SK-N-SH (cell line): Measurements from ENCODE around the gene CCDC13. TPM values are rescaled to one million over a fixed set of nuclear protein-coding genes. Genes with fewer than 3 reads are reported as not detected.

Experiments
- CTCF ChIA-PET: fragments of 300-600, 350-600 bp; formaldehyde crosslinking; extraction: SDS; loops from one replicate; lab custom pipeline; 2021; lab: Yijun Ruan, JAX
- POLR2A ChIA-PET: fragments of 350-600 bp; sonication (Branson Sonifier 250); formaldehyde crosslinking; extraction: SDS; loops from one replicate; lab custom pipeline; 2020; ENCODE audit warnings: antibody characterized with exemption, inconsistent platforms; lab: Yijun Ruan, JAX
- DNase-seq: peaks from one replicate; pipeline ENCODE4 v3.0.0; 2012
- H2AFZ ChIP-seq: fragments of 200-600 bp; sonication (generic); 2 replicates; pipeline ENCODE4 v1.8.1; 2016; ENCODE audit warnings: antibody characterized with exemption, mild to moderate bottlenecking, low read depth
- H3F3A ChIP-seq: fragments of 200-600 bp; sonication (generic); replicated peaks from 2 replicates; pipeline ENCODE3; 2016; ENCODE audit warnings: antibody characterized with exemption, mild to moderate bottlenecking; ENCODE audit not compliant: insufficient read depth
- H3K27ac ChIP-seq, 2 experiments: fragments of 200-500 bp in 1 of 2; fragments of 200-600 bp in 1 of 2; sonication (Bioruptor generic) in 1 of 2; sonication (generic), shearing (Covaris generic) in 1 of 2; 2 replicates each; pipeline versions ENCODE4 v1.5.1 to v1.6.1; 2014 to 2016; ENCODE audit warnings: low read depth in 2 of 2, inconsistent platforms in 1 of 2, low read length in 1 of 2, mild to moderate bottlenecking in 1 of 2, mixed read lengths in 1 of 2
- H3K27me3 ChIP-seq: fragments of 200-600 bp; sonication (generic), shearing (Covaris generic); 2 replicates; pipeline ENCODE4 v1.6.1; 2016; ENCODE audit warnings: mixed run types; ENCODE audit not compliant: insufficient read depth
- H3K36me3 ChIP-seq, 2 experiments: fragments of 200-500 bp in 1 of 2; fragments of 200-600 bp in 1 of 2; sonication (Bioruptor generic) in 1 of 2; sonication (generic) in 1 of 2; replicated peaks in 1 of 2; 2 replicates each; pipeline versions ENCODE3 to v1.5.1; 2014 to 2016; ENCODE audit warnings: low read length in 1 of 2, mild to moderate bottlenecking in 1 of 2; ENCODE audit not compliant: insufficient read depth in 2 of 2, control insufficient read depth in 1 of 2
- H3K4me1 ChIP-seq, 2 experiments: fragments of 200-500 bp in 1 of 2; fragments of 200-600 bp in 1 of 2; sonication (Bioruptor generic) in 1 of 2; sonication (generic), shearing (Covaris generic) in 1 of 2; 2 replicates each; pipeline versions ENCODE4 v1.5.1 to v1.6.1; 2014 to 2016; ENCODE audit warnings: low read depth in 1 of 2, low read length in 1 of 2, mixed run types in 1 of 2; ENCODE audit not compliant: insufficient read depth in 2 of 2, control insufficient read depth in 1 of 2
- H3K4me2 ChIP-seq: fragments of 200-600 bp; sonication (generic), shearing (Covaris generic); 2 replicates; pipeline ENCODE4 v1.6.1; 2017; ENCODE audit warnings: mixed run types
- H3K4me3 ChIP-seq, 2 experiments: fragments of 200-500 bp in 1 of 2; fragments of 200-600 bp in 1 of 2; sonication (Bioruptor generic) in 1 of 2; sonication (generic), shearing (Covaris generic) in 1 of 2; 2 replicates each; pipeline versions ENCODE4 v1.5.1 to v1.8.1; 2014 to 2016; ENCODE audit warnings: low read depth in 2 of 2, inconsistent platforms in 1 of 2, low read length in 1 of 2, mild to moderate bottlenecking in 1 of 2, mixed read lengths in 1 of 2, moderate library complexity in 1 of 2
- H3K79me2 ChIP-seq: fragments of 200-600 bp; sonication (generic); 2 replicates; pipeline ENCODE4 v1.8.1; 2017; ENCODE audit warnings: mild to moderate bottlenecking; ENCODE audit not compliant: insufficient read depth
- H3K9ac ChIP-seq: fragments of 200-600 bp; sonication (generic); 2 replicates; pipeline ENCODE4 v1.6.1; 2017; ENCODE audit warnings: mixed run types
- H3K9me2 ChIP-seq: fragments of 200-600 bp; sonication (generic); 2 replicates; pipeline ENCODE4 v1.6.1; 2017; ENCODE audit warnings: mixed run types
- H3K9me3 ChIP-seq: fragments of 200-600 bp; sonication (generic); 2 replicates; pipeline ENCODE4 v1.6.1; 2017; ENCODE audit warnings: mixed run types, mild to moderate bottlenecking, moderate library complexity
- H4K20me1 ChIP-seq: fragments of 200-600 bp; sonication (generic); 2 replicates; pipeline ENCODE4 v1.6.1; 2017; ENCODE audit warnings: mild to moderate bottlenecking, mixed run types; ENCODE audit not compliant: insufficient read depth
- EP300 ChIP-seq, 2 experiments: IDR thresholded peaks; 2 replicates each; pipeline versions ENCODE4 v1.4.0 to v1.6.1; 2012; ENCODE audit warnings: borderline replicate concordance in 1 of 2, low read depth in 1 of 2, low read length in 1 of 2
- EZH2phosphoT487 ChIP-seq: fragments of 200-600 bp; sonication (generic); IDR thresholded peaks from 2 replicates; pipeline ENCODE4 v1.6.1; 2017; ENCODE audit warnings: low read depth, mixed run types, mild to moderate bottlenecking, antibody characterized with exemption, moderate library complexity, borderline replicate concordance
- FOSL2 ChIP-seq: IDR thresholded peaks from 2 replicates; pipeline ENCODE4 v1.4.0; 2012; ENCODE audit warnings: low read depth, mild to moderate bottlenecking, moderate library complexity, borderline replicate concordance
- FOXJ3 ChIP-seq: sonication (generic); formaldehyde crosslinking; IDR thresholded peaks from 2 replicates; pipeline ENCODE4 v1.5.1; 2020; ENCODE audit warnings: mild to moderate bottlenecking, missing genetic modification reagents
- GABPA ChIP-seq: IDR thresholded peaks from 2 replicates; pipeline ENCODE4 v1.4.0; 2012; ENCODE audit warnings: low read depth, mild to moderate bottlenecking
- MEF2A ChIP-seq: IDR thresholded peaks from 2 replicates; pipeline ENCODE4 v1.4.0; 2012; ENCODE audit warnings: low read depth, borderline replicate concordance
- NRF1 ChIP-seq: IDR thresholded peaks from 2 replicates; pipeline ENCODE4 v1.6.1; 2012; ENCODE audit warnings: low read depth, mild to moderate bottlenecking, low read length
- RCOR1 ChIP-seq: fragments of 150-350 bp; IDR thresholded peaks from 2 replicates; pipeline ENCODE4 v1.6.1; 2017; ENCODE audit warnings: antibody characterized with exemption, low read length
- RFX5 ChIP-seq: IDR thresholded peaks from 2 replicates; pipeline ENCODE4 v1.6.1; 2012; ENCODE audit warnings: mild to moderate bottlenecking, improper control_type of control experiment, low read length
- SMC3 ChIP-seq: IDR thresholded peaks from 2 replicates; pipeline ENCODE4 v1.6.1; 2012; ENCODE audit warnings: low read depth, low read length, improper control_type of control experiment
- TCF12 ChIP-seq: IDR thresholded peaks from 2 replicates; pipeline ENCODE4 v1.4.0; 2012
- YY1 ChIP-seq: IDR thresholded peaks from 2 replicates; pipeline ENCODE4 v1.4.0; 2012; ENCODE audit warnings: low read depth, mild to moderate bottlenecking
- WGBS: methylation state at CpG from one replicate; pipeline ENCODE4 v1.1.6; 2017; ENCODE audit warnings: low lambda C conversion rate; 5-methylcytosine and 5-hydroxymethylcytosine counted together
- polyA plus RNA-seq, 3 experiments: library from polyadenylated mRNA; depleted of rRNA; stranded (reverse); fragments of >200 nt; gene quantifications; 2 replicates each; pipeline ENCODE4 v1.2.3, GENCODE V29; 2012
- TF ChIP-seq, protein P1 (sequence below): fragments of 150-350 bp; IDR thresholded peaks from 2 replicates; pipeline ENCODE4 v1.6.1; 2016; ENCODE audit warnings: mild to moderate bottlenecking, low read depth, low read length
- TF ChIP-seq, protein P2 (sequence below): IDR thresholded peaks from 2 replicates; pipeline ENCODE4; 2012
- TF ChIP-seq, protein P3 (sequence below): IDR thresholded peaks from 2 replicates; pipeline ENCODE4 v1.4.0; 2012; ENCODE audit warnings: low read depth
- TF ChIP-seq, protein P4 (sequence below): IDR thresholded peaks from 2 replicates; pipeline ENCODE4 v1.4.0; 2012; ENCODE audit warnings: low read depth, borderline replicate concordance
- TF ChIP-seq, protein P5 (sequence below): fragments of 150-350 bp; IDR thresholded peaks from 2 replicates; pipeline ENCODE4 v1.6.1; 2017; ENCODE audit warnings: antibody characterized with exemption, low read length, low read depth, borderline replicate concordance
- TF ChIP-seq, protein P6 (sequence below): IDR thresholded peaks from 2 replicates; pipeline ENCODE4 v1.4.0; 2012; ENCODE audit warnings: low read depth, borderline replicate concordance
- TF ChIP-seq, protein P7 (sequence below): IDR thresholded peaks from 2 replicates; pipeline ENCODE4 v1.6.1; 2012; ENCODE audit warnings: mild to moderate bottlenecking, low read depth, low read length, moderate library complexity

The CCDC13 gene
- polyA plus RNA-seq, 1 of the 3 experiments (the other 2 are of a cell fraction) = 0.66 TPM

DNA sequence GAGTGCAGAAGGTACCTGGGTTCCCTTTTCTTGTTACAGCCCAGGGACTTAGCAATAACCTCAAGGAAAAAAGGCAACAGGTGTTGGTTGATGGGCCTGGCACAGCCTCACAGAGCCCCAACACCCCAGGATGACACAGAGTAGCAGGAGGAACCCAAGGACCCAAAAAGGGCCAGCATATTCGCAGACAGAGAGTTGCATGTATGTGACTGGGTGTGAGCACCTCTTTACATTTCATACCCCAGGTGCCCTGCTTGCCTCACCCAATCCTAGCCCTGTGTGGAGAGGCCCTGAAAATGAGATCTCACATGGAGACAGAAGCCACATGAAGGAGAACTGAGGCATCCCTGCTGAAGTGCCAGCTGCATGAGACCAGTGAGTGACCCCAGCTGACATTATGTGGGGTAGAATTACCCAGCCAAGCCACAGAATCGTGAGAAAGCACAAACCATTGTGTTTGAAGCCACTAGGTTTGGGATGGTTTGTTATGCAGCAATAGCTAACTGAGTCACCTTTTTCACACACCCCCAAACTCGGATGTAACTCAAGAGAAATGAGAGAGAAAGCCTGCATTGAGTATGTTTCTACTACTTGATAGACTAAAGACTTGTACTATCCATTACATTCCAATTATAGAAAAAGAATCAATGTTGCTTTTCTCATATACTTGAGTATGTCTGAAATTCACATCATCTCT, 44.2 kb downstream of the CCDC13 start (continued):
- no peak for TF ChIP-seq TCF12
- TF ChIP-seq, protein P1, sequence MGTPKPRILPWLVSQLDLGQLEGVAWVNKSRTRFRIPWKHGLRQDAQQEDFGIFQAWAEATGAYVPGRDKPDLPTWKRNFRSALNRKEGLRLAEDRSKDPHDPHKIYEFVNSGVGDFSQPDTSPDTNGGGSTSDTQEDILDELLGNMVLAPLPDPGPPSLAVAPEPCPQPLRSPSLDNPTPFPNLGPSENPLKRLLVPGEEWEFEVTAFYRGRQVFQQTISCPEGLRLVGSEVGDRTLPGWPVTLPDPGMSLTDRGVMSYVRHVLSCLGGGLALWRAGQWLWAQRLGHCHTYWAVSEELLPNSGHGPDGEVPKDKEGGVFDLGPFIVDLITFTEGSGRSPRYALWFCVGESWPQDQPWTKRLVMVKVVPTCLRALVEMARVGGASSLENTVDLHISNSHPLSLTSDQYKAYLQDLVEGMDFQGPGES = no peak
- no peak for TF ChIP-seq GABPA
- no peak for TF ChIP-seq RFX5
- TF ChIP-seq, protein P2, sequence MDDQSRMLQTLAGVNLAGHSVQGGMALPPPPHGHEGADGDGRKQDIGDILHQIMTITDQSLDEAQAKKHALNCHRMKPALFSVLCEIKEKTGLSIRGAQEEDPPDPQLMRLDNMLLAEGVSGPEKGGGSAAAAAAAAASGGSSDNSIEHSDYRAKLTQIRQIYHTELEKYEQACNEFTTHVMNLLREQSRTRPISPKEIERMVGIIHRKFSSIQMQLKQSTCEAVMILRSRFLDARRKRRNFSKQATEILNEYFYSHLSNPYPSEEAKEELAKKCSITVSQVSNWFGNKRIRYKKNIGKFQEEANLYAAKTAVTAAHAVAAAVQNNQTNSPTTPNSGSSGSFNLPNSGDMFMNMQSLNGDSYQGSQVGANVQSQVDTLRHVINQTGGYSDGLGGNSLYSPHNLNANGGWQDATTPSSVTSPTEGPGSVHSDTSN = no peak
- TF ChIP-seq, all 33 proteins: peak for 0

DNA sequence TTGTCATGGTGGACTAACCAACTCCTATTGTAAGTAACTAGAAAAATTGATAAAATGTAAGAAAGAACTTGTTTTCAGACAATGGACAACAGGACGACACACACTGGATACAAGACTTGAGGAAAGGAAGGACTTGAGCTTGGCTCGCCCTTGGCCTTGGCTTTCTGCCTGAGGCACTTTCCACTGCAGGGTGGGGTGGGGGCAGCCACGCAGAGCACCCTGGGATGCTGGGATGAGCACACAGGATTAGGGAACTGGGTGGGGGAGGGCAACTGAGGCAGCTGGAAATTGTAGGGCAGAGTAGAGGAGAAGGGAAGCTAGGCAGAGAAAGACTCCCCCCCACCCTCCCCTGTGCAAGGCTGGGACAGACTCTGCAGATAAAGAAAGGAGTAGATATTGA, 45.0 kb downstream of the CCDC13 start:
- Histone ChIP-seq H3K9ac (no peak overlapping the region), H3K79me2 (no peaks in the 10 kb centered on the region), H3K4me1 (peaks cover 0 to 12% of the 10 kb centered on the region in 2 experiments; a peak in 1 of 4 replicates), H3K4me2 (no peak overlapping the region), H3K27me3 (peaks cover 4% of the 10 kb centered on the region; the same call in 1 of the 2 replicates), H3F3A (no peaks in the 10 kb centered on the region), H3K4me3 (no peak overlapping the region), H3K9me3 (no peaks in the 10 kb centered on the region), H4K20me1 (no peaks in the 10 kb centered on the region), H3K9me2 (no peaks in the 10 kb centered on the region), H3K27ac (no peak overlapping the region), H3K36me3 (no peaks in the 10 kb centered on the region), H2AFZ (no peak overlapping the region)
- POLR2A ChIA-PET = no interaction called here
- DNase-seq = no peak
- CTCF ChIA-PET = no interaction called here
- WGBS = 63% methylated on average over 2 of the region's 3 CpGs
- TF ChIP-seq YY1 = no peak
- no peak for TF ChIP-seq TCF12
- TF ChIP-seq, protein P3, sequence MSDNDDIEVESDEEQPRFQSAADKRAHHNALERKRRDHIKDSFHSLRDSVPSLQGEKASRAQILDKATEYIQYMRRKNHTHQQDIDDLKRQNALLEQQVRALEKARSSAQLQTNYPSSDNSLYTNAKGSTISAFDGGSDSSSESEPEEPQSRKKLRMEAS = no peak
- TF ChIP-seq EZH2phosphoT487 = no peak
- TF ChIP-seq RFX5 = no peak
- TF ChIP-seq FOSL2 = no peak
- TF ChIP-seq SMC3 = no peak
- TF ChIP-seq, protein P2 = no peak
- no peak for TF ChIP-seq RCOR1
- TF ChIP-seq, protein P4, sequence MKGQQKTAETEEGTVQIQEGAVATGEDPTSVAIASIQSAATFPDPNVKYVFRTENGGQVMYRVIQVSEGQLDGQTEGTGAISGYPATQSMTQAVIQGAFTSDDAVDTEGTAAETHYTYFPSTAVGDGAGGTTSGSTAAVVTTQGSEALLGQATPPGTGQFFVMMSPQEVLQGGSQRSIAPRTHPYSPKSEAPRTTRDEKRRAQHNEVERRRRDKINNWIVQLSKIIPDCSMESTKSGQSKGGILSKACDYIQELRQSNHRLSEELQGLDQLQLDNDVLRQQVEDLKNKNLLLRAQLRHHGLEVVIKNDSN = no peak
- no peak for TF ChIP-seq MEF2A
- TF ChIP-seq, protein P5, sequence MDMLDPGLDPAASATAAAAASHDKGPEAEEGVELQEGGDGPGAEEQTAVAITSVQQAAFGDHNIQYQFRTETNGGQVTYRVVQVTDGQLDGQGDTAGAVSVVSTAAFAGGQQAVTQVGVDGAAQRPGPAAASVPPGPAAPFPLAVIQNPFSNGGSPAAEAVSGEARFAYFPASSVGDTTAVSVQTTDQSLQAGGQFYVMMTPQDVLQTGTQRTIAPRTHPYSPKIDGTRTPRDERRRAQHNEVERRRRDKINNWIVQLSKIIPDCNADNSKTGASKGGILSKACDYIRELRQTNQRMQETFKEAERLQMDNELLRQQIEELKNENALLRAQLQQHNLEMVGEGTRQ = no peak
- TF ChIP-seq EP300 (IDR thresholded peaks at IDR 0.05; ENCODE audit: borderline replicate concordance in 1 of 2, low read depth in 1 of 2, low read length in 1 of 2) = no peak
- no peak for TF ChIP-seq NRF1
- TF ChIP-seq, protein P6, sequence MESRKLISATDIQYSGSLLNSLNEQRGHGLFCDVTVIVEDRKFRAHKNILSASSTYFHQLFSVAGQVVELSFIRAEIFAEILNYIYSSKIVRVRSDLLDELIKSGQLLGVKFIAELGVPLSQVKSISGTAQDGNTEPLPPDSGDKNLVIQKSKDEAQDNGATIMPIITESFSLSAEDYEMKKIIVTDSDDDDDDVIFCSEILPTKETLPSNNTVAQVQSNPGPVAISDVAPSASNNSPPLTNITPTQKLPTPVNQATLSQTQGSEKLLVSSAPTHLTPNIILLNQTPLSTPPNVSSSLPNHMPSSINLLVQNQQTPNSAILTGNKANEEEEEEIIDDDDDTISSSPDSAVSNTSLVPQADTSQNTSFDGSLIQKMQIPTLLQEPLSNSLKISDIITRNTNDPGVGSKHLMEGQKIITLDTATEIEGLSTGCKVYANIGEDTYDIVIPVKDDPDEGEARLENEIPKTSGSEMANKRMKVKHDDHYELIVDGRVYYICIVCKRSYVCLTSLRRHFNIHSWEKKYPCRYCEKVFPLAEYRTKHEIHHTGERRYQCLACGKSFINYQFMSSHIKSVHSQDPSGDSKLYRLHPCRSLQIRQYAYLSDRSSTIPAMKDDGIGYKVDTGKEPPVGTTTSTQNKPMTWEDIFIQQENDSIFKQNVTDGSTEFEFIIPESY = no peak
- TF ChIP-seq, protein P7, sequence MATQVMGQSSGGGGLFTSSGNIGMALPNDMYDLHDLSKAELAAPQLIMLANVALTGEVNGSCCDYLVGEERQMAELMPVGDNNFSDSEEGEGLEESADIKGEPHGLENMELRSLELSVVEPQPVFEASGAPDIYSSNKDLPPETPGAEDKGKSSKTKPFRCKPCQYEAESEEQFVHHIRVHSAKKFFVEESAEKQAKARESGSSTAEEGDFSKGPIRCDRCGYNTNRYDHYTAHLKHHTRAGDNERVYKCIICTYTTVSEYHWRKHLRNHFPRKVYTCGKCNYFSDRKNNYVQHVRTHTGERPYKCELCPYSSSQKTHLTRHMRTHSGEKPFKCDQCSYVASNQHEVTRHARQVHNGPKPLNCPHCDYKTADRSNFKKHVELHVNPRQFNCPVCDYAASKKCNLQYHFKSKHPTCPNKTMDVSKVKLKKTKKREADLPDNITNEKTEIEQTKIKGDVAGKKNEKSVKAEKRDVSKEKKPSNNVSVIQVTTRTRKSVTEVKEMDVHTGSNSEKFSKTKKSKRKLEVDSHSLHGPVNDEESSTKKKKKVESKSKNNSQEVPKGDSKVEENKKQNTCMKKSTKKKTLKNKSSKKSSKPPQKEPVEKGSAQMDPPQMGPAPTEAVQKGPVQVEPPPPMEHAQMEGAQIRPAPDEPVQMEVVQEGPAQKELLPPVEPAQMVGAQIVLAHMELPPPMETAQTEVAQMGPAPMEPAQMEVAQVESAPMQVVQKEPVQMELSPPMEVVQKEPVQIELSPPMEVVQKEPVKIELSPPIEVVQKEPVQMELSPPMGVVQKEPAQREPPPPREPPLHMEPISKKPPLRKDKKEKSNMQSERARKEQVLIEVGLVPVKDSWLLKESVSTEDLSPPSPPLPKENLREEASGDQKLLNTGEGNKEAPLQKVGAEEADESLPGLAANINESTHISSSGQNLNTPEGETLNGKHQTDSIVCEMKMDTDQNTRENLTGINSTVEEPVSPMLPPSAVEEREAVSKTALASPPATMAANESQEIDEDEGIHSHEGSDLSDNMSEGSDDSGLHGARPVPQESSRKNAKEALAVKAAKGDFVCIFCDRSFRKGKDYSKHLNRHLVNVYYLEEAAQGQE = no peak
- no peak for TF ChIP-seq FOXJ3 (CRISPR knock-in tag)
